ENCODE data around the gene ERN1.
A peak's percentile ranks its signal among the peaks of the same experiment; 100 is the strongest.

The ERN1 gene

DNA sequence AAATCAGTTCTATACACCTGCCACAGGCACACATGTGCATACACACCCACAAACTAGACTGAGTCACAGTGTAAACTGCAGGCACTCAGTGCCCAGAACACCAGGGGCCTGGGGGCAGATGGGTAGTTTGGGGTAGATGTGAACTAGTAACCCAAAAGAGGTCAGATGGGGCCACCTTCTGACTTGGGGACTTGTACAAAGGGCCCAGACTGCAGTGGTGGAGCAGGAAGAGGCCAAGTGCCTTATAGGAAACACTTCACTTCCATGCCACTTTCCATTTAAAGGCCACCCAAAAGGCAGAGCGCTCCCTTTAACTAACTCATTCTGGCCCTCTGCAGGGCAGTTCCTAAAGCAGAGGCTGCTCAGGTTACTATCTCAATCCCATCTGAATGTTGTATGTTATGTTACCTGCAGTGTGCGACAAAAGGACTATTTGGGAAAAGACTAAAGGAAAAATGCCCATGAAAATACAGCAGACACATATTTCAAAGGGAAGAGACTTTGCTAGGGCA lies 27.8 kb upstream of the ERN1 start:
- no peak for FAIRE-seq

DNA sequence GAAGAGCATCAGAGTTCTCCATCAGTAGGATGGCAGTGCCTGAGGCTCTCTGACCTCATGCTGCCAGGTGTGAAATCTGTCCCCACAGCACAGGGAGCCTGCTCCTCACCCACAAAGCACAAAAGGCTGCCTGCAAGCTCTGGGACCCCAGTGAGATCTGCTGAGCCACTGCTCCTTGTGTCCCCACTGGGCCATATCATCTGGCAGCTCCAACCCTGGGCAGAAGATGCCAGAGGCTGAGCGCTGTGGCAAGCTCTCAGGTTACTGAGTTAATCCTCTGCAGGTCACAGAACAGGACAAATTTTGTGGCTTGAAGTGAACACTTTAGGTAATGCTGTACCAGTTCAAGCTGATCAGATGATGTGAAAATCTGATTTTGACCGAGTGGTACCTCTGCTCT lies 26.7 kb upstream of the ERN1 start:
- no peak for FAIRE-seq

GRCh38 chr17:64155751-64156544 lies 26.0 kb upstream of the ERN1 start:
- FAIRE-seq, result no peak

DNA sequence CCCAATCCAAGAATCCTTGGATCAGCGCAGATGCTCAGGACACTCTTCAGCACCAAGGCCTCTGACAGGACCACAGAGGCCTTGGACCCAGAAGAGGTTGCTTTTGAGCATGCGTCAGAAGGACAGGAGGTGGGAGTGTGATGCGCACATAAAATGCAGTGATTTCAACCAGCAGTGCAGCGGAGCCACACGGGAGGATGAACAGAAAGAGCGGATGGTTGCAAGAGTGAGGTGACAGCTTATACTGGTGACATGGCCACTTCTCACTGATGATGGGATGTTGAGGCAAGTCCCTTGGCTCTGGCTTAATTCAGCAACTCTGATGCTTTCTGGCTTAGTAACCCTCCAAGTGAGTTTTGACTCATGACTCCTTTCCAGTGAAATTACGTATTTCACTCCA lies 25.2 kb upstream of the ERN1 start:
- no peak for FAIRE-seq

GRCh38 chr17:64154717-64155116 lies 24.8 kb upstream of the ERN1 start:
- no peak for FAIRE-seq

- no peak for FAIRE-seq
Measured at GRCh38 chr17:64154313-64154695, 24.4 kb upstream of the ERN1 start.

DNA sequence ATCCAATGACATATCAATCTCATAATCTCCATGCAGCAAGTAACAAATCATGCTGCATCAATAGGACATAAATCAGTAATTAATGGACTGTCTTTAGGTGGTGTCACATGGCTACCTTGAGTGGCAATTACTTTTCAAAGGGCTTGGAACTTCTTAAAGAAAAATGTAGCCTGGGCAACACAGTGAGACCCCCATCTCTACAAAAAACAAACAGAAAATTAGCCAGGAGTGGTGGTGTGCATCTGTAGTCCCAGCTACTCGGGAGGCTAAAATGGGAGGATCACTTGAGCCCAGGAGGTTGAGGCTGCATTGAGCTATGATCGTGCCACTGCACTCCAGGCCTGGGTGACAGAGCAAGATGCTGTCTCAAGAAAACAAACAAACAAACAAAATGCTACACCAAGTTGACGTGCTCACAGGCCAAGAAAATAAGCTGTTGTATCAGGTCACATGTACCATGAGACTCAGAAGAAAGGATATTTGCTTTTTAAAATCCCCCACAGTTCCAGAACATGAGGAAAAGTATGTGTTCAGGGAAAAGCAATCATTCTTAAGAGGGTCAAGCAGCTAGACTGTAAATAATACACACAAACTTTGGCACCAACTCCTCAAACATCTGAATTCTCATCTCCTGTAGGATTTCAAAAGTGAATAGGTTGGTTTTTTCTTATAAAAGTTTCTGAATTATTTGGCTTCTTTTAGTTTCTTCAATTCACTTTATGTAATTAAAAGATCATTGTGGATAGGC lies 23.8 kb upstream of the ERN1 start:
- no peak for FAIRE-seq

DNA sequence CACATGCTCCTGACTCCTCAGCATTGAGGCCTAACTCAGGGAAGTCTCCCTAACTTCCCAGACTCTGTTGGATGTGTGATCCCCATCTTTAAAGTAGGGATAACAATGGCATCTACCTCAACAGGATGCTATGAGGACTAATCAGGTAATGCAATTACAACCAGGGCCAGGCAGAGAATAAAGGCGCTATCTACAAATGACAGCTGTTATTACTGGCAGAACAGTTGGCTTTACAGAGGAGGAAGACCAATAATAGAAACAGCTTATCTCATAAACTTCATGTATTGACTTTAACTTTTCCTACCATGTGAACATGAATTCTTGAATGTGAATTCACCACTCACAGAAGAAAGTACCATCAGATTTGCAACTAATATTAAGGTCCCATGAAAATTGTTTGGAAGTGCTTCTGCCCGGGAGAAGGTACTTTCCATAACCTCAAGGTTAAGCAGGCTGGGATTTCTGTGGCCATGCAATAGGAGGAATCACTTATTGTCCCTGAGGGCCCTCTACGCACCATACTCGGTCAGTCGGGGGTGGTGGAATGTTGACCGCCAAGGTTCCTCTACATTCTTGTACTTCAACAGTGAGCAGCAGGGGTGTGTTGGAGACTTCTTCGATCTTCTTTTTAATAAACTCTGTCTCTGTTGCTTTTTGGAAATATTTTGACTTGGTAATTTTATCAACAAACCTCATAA lies 22.6 kb upstream of the ERN1 start:
- FAIRE-seq, result no peak

- no peak for FAIRE-seq
Measured at GRCh38 chr17:64151016-64151368, 21.0 kb upstream of the ERN1 start.

DNA sequence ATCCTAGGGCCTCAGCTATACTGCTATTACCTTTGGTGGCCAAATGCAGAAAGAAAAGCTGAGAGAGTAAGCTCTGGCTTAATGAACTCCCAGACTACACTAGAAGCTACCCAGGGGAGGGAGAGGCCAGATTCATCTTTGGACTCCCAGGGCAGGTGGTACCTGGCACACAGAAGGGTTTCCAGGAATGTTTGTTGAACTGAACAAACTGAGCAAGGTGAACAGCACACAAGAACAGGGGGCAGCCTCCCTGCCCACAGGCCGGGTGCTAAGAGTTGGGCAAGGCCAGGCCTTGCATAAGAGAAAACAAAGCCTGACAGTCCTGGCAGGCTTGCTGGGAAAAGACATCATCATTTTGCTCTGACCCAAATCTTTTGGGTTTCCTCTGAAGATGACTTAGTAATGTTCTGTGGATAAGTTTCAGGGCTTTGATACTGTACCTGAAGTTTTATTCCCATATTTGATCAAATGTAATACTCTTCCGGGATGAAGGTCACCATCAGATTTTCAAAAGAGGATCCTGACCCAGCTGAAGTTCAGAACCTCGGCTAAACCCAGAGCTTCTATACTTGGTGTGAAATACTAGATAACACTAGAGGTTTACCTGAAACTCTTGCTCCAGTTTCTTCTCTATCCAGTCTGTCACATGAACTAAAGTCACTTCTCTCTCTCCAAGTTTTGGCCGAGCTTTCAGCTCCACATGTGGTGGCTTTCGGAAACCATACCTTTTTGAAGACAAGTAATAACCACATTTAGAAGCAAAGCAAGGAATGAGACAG lies 20.5 kb upstream of the ERN1 start:
- no peak for FAIRE-seq

GRCh38 chr17:64149196-64149595 lies 19.3 kb upstream of the ERN1 start:
- FAIRE-seq, result no peak

DNA sequence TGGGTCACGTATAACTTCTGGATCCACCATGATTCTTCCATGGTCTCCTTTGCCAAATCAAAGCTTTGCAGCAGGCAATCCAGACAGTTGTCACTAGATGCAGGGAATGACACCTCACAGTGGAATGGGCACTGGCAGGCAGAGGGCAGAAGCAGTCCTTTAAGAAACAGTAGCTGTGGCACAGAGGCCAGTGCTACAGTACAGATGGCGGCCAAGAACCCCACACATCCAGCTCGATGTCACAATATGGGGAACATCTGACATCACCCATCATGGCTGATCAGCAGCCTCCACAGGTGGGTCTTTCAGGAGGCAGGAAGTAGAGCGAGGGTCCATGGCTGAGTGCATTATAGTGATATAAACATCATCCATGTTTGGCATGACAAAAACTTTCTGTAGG lies 18.8 kb upstream of the ERN1 start:
- no peak for FAIRE-seq

- FAIRE-seq, result no peak
Measured at GRCh38 chr17:64148017-64148631, 18.2 kb upstream of the ERN1 start.

- FAIRE-seq, result no peak
Measured at GRCh38 chr17:64147110-64148016, 17.4 kb upstream of the ERN1 start.

GRCh38 chr17:64146418-64147109 lies 16.6 kb upstream of the ERN1 start:
- FAIRE-seq, result no peak

DNA sequence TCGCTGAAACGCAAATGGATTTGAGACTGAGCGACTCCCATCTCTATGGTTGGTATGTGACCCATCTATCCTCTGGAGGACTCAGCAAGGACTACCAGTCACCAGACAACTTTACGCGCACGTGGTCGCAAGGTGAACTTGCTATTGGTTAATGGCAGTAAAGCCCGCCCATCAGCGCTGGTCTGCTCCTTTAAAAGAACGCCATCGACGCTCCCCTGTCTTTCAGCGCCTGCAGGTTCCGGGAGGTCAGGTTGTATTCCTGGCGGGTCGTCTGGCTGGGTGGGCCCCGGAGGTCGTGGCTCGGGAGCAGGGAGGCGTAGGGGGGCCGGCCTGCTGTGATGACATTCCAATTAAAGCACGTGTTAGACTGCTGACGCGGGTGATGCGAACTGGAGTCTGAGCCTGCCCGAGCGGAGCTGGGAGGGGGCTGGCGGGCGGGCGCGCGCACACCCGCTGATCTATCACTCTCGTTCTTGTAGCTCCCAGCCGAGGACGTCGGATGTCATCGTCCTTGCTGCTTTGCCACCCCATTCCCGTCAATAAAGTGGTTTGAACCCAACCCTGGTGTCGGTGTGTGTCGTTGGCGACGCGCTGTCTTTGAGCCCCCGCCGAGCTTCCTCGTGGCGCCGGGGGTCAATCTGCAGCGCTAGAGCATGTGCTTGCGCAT lies 15.9 kb upstream of the ERN1 start:
- FAIRE-seq, result peak; percentile 86

DNA sequence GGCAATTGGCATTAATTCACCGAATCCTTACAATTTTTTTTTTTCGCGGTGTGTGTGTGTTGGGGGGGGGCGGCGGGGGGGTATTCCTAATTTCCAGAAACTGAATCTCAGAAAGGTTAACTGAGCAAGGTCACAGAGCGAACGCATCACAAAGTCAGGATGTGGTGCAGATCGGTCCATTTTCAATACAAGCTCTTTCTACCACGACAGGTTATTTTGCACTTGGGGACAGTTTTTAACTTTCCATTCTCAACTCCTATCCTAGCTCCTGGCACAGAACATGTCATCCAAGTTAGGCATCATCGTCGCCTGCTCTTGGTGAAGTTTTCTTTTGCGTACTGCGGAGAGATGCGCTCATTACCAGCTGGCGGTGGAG lies 15.4 kb upstream of the ERN1 start:
- FAIRE-seq, result no peak

DNA sequence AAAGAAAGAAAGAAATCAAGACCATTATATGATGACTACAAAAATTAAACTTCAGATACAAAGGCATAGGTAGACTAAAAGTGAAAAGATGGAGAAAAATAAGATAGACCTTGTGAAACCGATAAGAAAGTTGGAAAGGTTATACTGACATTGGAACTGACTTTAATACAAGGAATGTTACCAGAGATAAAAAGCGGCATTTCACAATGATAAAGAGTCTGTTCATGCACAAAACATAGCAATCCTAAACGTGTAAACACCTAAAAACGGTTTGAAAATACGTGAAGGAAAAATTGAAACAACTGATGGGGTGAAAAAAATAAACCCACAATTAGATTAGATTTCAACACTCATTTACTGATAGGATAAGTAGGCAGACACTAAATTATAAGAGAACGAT lies 9.6 kb upstream of the ERN1 start:
- FAIRE-seq, result no peak

GRCh38 chr17:64138441-64138840 lies 8.5 kb upstream of the ERN1 start:
- no peak for FAIRE-seq

DNA sequence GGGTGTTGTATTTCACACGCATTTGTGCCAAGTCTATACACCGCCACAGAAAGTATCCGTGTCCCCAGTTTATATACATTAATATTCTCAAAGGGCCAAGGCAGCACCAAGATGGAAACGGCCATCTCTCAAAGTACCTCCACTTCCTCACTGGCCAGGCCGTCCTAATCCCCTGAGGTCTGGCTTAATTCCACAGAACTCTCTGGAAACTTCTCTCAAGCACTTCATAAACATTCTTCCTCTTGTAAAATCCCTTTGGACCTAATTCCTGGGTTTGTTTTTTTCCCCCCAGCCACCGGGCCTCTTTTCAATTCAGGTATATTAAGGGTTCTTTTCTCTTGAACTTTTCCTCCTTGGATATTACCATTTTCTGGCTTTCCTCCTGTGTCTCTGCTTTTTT lies 5.1 kb upstream of the ERN1 start:
- FAIRE-seq, result no peak
